Activated CD4-positive, CD25-positive, alpha-beta regulatory T cell (primary cell): Measurements from ENCODE around the gene PRPH.
"Not testable (repeated sequence)": the region's sequence is repeated elsewhere in the genome, so short reads cannot be mapped to it uniquely, and the experiment has no call there.

ENCODE experiments used
- DNase-seq, 4 experiments: peaks; one replicate each; lab custom pipeline; 2025; lab: John Stamatoyannopoulos, UW

Gene PRPH

GRCh38 chr12:49301760-49302159 is 6.8 kb downstream of the PRPH start:
- no peak for DNase-seq

- no peak for DNase-seq
These were observed 9.2 kb downstream of the PRPH start for GRCh38 chr12:49304161-49304560.

GRCh38 chr12:49305762-49306510 is 11.0 kb downstream of the PRPH start:
- no peak for DNase-seq

- DNase-seq, result no peak
These were observed 14.4 kb downstream of the PRPH start for GRCh38 chr12:49309386-49309785.

GRCh38 chr12:49310451-49311000 is 15.6 kb downstream of the PRPH start:
- not testable (repeated sequence) for DNase-seq

GRCh38 chr12:49314811-49315210 is 19.9 kb downstream of the PRPH start:
- DNase-seq, result no peak

GRCh38 chr12:49317118-49317517 is 22.2 kb downstream of the PRPH start:
- not testable (repeated sequence) for DNase-seq

GRCh38 chr12:49320411-49321103 is 25.6 kb downstream of the PRPH start:
- DNase-seq, result not testable (repeated sequence)

- no peak for DNase-seq
These were observed 27.4 kb downstream of the PRPH start for GRCh38 chr12:49322367-49322707.

- DNase-seq, result peak; percentile 88 to 95 (median 94)
These were observed 28.0 kb downstream of the PRPH start, which contains the start of gene TROAP for GRCh38 chr12:49322708-49323523. Gene TROAP, plus strand, starts transcription at chr12:49323255. Its CDS starts 354 bp downstream, at chr12:49323609.

GRCh38 chr12:49323524-49324097 is 28.7 kb downstream of the PRPH start:
- no peak for DNase-seq

GRCh38 chr12:49325606-49326005 is 30.7 kb downstream of the PRPH start:
- DNase-seq, result no peak

GRCh38 chr12:49327368-49327767 is 32.4 kb downstream of the PRPH start:
- DNase-seq, result no peak

GRCh38 chr12:49327887-49328286 is 32.9 kb downstream of the PRPH start:
- DNase-seq, result no peak

GRCh38 chr12:49328816-49329215 is 33.9 kb downstream of the PRPH start:
- no peak for DNase-seq

- no peak for DNase-seq
These were observed 35.2 kb downstream of the PRPH start for GRCh38 chr12:49330032-49330619.

GRCh38 chr12:49330631-49331379 is 35.9 kb downstream of the PRPH start:
- no peak for DNase-seq

- no peak for DNase-seq
These were observed 36.7 kb downstream of the PRPH start for GRCh38 chr12:49331380-49332222.

- no peak for DNase-seq
These were observed 37.5 kb downstream of the PRPH start for GRCh38 chr12:49332441-49332861.

- DNase-seq, result no peak
These were observed 38.0 kb downstream of the PRPH start for GRCh38 chr12:49332891-49333371.
